ENCODE data around the gene DUS1L.

DUS1L gene

DNA sequence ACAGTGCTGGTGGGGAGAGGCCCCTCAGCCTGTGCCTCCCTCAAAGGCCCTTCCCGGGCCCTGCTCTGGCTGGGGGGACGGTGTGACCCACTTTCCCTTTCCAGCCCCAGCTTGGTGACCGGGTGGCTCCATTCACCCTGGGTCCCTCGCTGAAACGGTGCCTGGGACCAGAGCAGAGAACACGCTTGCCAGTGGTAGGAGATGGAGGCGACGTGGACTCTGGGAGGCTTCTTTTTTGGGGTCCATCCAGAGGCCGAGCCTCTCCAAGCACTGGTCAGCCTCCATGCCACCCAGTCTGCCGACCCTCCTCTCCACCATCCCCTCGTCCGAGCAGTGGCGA is 50.7 kb downstream of the DUS1L start:
- H3K27ac ChIP-seq, result no peak overlapping the region
- no peak for TF ChIP-seq CTCF (conservative IDR thresholded peaks at IDR 0.05)
- no peak for TF ChIP-seq ZFX (IDR thresholded peaks at IDR 0.05)

- H3K27ac ChIP-seq, result no peak overlapping the region
- TF ChIP-seq ZFX (IDR thresholded peaks at IDR 0.05) (no peak), CTCF (conservative IDR thresholded peaks at IDR 0.05) (no peak)
Observed at GRCh38 chr17:82014432-82014831, 51.2 kb downstream of the DUS1L start.

- TF ChIP-seq ZFX (IDR thresholded peaks at IDR 0.05) (no peak), CTCF (conservative IDR thresholded peaks at IDR 0.05) (no peak)
- H3K27ac ChIP-seq, result no peak overlapping the region
Observed at GRCh38 chr17:82013772-82014321, 51.8 kb downstream of the DUS1L start.

DNA sequence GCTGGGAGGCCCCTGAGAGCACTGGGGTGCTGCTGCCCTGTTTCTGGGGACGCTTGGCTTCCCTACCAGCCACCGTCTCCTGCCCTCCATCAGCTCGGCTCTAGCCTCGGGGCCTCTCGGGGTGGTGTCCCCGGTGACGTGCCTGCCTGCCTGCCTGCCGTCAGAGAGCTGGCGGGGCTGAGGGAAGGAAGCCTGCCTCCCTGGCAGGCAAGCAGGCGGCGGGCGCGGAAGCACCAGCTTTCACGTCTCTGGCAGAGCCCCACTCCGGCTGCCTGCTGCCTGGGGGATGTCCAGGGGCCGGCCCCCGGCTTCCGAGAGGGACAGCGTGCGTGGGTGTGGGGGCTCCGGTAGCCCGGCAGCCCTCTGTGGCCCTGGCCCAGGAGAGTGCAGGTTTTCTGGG is 52.3 kb downstream of the DUS1L start:
- no peak overlapping the region for H3K27ac ChIP-seq
- no peak for TF ChIP-seq CTCF (conservative IDR thresholded peaks at IDR 0.05)
- TF ChIP-seq ZFX (IDR thresholded peaks at IDR 0.05), result no peak

DNA sequence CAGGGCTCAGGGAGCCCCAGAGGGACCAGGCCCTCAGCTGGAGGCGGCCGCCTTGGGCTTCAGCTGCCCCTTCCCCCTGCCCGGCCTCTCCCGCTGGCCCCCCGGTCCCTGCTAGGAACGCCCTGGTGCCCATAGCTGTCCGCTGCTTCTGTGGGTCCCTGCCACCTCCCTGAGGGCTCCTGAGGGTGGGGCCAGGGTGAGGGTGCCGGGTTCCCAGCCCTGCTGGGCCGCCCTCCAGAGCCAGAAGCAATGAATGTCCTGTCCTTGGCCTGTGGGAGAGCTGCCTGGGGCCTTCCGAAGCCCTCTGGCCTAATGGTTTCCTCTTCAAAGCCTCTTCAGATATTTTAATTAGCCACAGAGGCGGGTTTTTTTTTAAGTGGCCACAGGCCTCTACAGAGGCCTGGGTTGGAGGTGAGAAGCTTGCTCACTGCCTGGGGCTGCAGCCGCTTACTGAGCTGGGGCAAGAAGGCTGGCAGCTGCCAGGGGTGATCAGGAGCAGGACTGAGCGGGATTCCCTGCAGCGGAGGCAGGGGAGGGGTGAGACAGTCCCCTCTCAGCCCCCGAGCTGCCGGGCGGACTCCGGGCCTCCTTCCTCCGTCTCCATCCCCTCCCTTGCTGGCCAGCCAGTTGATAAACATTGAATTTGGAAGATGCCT is 52.8 kb downstream of the DUS1L start:
- TF ChIP-seq CTCF (conservative IDR thresholded peaks at IDR 0.05), result no peak
- no peak for TF ChIP-seq ZFX (IDR thresholded peaks at IDR 0.05)
- no peak overlapping the region for H3K27ac ChIP-seq

GRCh38 chr17:82012261-82012639 is 53.4 kb downstream of the DUS1L start:
- no peak overlapping the region for H3K27ac ChIP-seq
- TF ChIP-seq ZFX (IDR thresholded peaks at IDR 0.05) (no peak), CTCF (conservative IDR thresholded peaks at IDR 0.05) (no peak)

GRCh38 chr17:82011617-82012187 is 53.9 kb downstream of the DUS1L start:
- H3K27ac ChIP-seq, result no peak overlapping the region
- TF ChIP-seq ZFX (IDR thresholded peaks at IDR 0.05) (no peak), CTCF (conservative IDR thresholded peaks at IDR 0.05) (no peak)
